ENCODE data around the gene DEGS2. TPM values are rescaled to one million over a fixed set of nuclear protein-coding genes. Genes with fewer than 3 reads are reported as not detected.

The DEGS2 gene
- total and polyA plus RNA-seq, 2 of the 13 experiments (the other 11 are each of a cell fraction or from before 2014, with no cell fraction given): 0.09 TPM

DNA sequence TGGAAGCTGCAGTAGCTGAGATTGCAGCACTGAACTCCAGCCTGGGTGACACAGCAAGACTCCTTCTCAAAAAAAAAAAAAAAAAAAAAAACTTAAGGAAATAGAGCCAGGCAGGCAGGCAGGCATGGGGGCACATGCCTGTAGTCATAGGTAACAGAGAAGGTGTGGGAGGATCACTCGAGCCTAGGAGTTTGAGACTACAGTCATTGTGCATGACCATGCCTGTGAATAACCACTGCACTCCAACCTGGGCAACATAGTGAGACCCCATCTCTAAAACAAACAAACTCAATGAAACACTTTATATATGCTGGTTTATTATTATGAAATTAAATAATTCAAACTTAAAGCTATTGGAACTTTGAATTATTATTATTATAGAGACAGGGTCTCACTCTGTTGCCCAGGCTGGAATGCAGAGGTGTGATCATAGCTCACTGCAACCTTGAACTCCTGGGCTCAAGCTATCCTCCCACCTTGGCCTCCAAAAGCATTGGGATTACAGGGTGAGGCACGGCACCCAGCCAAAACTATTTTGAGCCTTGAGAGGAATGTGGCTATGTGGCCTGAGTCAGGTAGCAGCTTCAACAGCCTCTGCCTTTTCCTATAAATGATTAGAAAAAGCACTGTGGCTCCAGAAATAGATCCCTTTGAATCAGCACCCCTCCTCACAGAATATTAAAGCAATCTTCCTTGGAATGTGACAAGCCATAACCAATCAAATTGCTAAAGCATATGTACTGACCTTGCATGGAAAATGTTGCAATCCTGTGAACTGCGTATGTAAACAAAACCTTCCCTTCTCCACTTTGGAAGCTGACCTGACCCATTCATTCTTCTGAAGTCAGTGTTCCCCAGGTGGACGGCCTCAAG, 44.8 kb upstream of the DEGS2 start (continued):
- TF ChIP-seq ZBTB49 (CRISPR knock-in tag; IDR thresholded peaks at IDR 0.05; ENCODE audit: borderline replicate concordance) (no peak), ZNF883 (CRISPR knock-in tag; IDR thresholded peaks at IDR 0.05; ENCODE audit: not compliant biosample characterization) (no peak), ZNF124 (CRISPR knock-in tag; IDR thresholded peaks at IDR 0.05) (peak; percentile 85), ZNF432 (CRISPR knock-in tag; IDR thresholded peaks at IDR 0.05; ENCODE audit: borderline replicate concordance) (no peak), ZNF788 (CRISPR knock-in tag; IDR thresholded peaks at IDR 0.05; ENCODE audit: borderline replicate concordance) (peak; percentile 24; the same call in 1 of the 2 replicates), ESRRA (CRISPR knock-in tag; IDR thresholded peaks at IDR 0.05; ENCODE audit: low read depth) (peak; percentile 69; the same call in 1 of the 2 replicates), HOXA5 (CRISPR knock-in tag; IDR thresholded peaks at IDR 0.05) (peak; percentile 70; the same call in 1 of the 2 replicates), KDM6A (CRISPR knock-in tag; IDR thresholded peaks at IDR 0.05; ENCODE audit: low read depth) (peak; percentile 73; the same call in 1 of the 2 replicates), ATF1 (CRISPR knock-in tag; IDR thresholded peaks at IDR 0.05) (peak; percentile 38; the same call in 1 of the 2 replicates), TOPORS (CRISPR knock-in tag; IDR thresholded peaks at IDR 0.05) (no peak; the same call in 1 of the 2 replicates), ZNF354B (CRISPR knock-in tag; IDR thresholded peaks at IDR 0.05) (no peak), ZNF572 (CRISPR knock-in tag; IDR thresholded peaks at IDR 0.05) (no peak), MIER3 (CRISPR knock-in tag; IDR thresholded peaks at IDR 0.05; ENCODE audit: borderline replicate concordance) (peak; percentile 51; the same call in 1 of the 2 replicates), YEATS2 (CRISPR knock-in tag; IDR thresholded peaks at IDR 0.05; ENCODE audit: borderline replicate concordance) (peak; percentile 66; the same call in 1 of the 2 replicates), NR2F1 (CRISPR knock-in tag; IDR thresholded peaks at IDR 0.05) (peak in 1 of 2 experiments; percentile 65; a peak in 1 of 4 replicates), ZBTB20 (CRISPR knock-in tag; IDR thresholded peaks at IDR 0.05; ENCODE audit: borderline replicate concordance, low read depth) (peak; percentile 66; the same call in 1 of the 2 replicates), MIXL1 (CRISPR knock-in tag; IDR thresholded peaks at IDR 0.05) (peak; percentile 81; the same call in 1 of the 2 replicates)
- TF ChIP-seq, protein P1, sequence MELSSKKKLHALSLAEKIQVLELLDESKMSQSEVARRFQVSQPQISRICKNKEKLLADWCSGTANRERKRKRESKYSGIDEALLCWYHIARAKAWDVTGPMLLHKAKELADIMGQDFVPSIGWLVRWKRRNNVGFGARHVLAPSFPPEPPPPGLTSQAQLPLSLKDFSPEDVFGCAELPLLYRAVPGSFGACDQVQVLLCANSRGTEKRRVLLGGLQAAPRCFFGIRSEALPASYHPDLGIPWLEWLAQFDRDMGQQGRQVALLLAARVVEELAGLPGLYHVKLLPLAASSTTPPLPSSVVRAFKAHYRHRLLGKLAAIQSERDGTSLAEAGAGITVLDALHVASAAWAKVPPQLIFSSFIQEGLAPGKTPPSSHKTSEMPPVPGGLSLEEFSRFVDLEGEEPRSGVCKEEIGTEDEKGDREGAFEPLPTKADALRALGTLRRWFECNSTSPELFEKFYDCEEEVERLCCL (CRISPR knock-in tag; IDR thresholded peaks at IDR 0.05; ENCODE audit: borderline replicate concordance): no peak
- TF ChIP-seq, protein P2, sequence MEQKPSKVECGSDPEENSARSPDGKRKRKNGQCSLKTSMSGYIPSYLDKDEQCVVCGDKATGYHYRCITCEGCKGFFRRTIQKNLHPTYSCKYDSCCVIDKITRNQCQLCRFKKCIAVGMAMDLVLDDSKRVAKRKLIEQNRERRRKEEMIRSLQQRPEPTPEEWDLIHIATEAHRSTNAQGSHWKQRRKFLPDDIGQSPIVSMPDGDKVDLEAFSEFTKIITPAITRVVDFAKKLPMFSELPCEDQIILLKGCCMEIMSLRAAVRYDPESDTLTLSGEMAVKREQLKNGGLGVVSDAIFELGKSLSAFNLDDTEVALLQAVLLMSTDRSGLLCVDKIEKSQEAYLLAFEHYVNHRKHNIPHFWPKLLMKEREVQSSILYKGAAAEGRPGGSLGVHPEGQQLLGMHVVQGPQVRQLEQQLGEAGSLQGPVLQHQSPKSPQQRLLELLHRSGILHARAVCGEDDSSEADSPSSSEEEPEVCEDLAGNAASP (CRISPR knock-in tag; IDR thresholded peaks at IDR 0.05; ENCODE audit: borderline replicate concordance): peak; percentile 83
- TF ChIP-seq, protein P3, sequence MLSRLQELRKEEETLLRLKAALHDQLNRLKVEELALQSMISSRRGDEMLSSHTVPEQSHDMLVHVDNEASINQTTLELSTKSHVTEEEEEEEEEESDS (CRISPR knock-in tag; IDR thresholded peaks at IDR 0.05; ENCODE audit: borderline replicate concordance): no peak

Measured in HepG2 (cell line).